SKM-1 treated with dmso at 0.1 percent for 144 hours (cell line): ENCODE measurements around the gene SEPTIN1.

Source experiments
- DNase-seq: peaks from one replicate; lab custom pipeline; 2025; ENCODE audit not compliant: unreplicated experiment; lab: John Stamatoyannopoulos, UW

Gene SEPTIN1

GRCh38 chr16:30377050-30377811 is 5.1 kb downstream of the SEPTIN1 start:
- peak; percentile 69 for DNase-seq

- DNase-seq: no peak
Measured at GRCh38 chr16:30376461-30376902, 5.9 kb downstream of the SEPTIN1 start.

GRCh38 chr16:30375864-30376263 is 6.5 kb downstream of the SEPTIN1 start:
- DNase-seq: no peak

- DNase-seq: no peak
Measured at GRCh38 chr16:30374538-30374937, 7.8 kb downstream of the SEPTIN1 start, which contains the start of gene MYL11. Gene MYL11, plus strand, starts transcription at chr16:30374802. Its CDS starts 56 bp downstream, at chr16:30374858.

GRCh38 chr16:30372725-30373124 is 9.6 kb downstream of the SEPTIN1 start:
- no peak for DNase-seq

- DNase-seq: no peak
Measured at GRCh38 chr16:30372038-30372712, 10.2 kb downstream of the SEPTIN1 start.

- DNase-seq: no peak
Measured at GRCh38 chr16:30371248-30371816, 11.0 kb downstream of the SEPTIN1 start.

- DNase-seq: peak; percentile 100
Measured at GRCh38 chr16:30370456-30371247, 11.7 kb downstream of the SEPTIN1 start, which contains the start of gene TBC1D10B. Gene TBC1D10B, minus strand, starts transcription at chr16:30370494. Its CDS starts 311 bp downstream, at chr16:30370183.

- DNase-seq: no peak
Measured at GRCh38 chr16:30369938-30370455, 12.4 kb downstream of the SEPTIN1 start.

GRCh38 chr16:30369091-30369937 is 13.0 kb downstream of the SEPTIN1 start:
- DNase-seq: no peak

GRCh38 chr16:30368792-30369090 is 13.6 kb downstream of the SEPTIN1 start:
- no peak for DNase-seq

GRCh38 chr16:30368122-30368791 is 14.1 kb downstream of the SEPTIN1 start:
- peak; percentile 66 for DNase-seq

GRCh38 chr16:30367349-30368009 is 14.9 kb downstream of the SEPTIN1 start:
- DNase-seq: no peak

- DNase-seq: no peak
Measured at GRCh38 chr16:30366511-30366910, 15.8 kb downstream of the SEPTIN1 start.

GRCh38 chr16:30365200-30365599 is 17.2 kb downstream of the SEPTIN1 start:
- no peak for DNase-seq

- DNase-seq: no peak
Measured at GRCh38 chr16:30361180-30361579, 21.2 kb downstream of the SEPTIN1 start.

- no peak for DNase-seq
Measured at GRCh38 chr16:30359871-30360170, 22.5 kb downstream of the SEPTIN1 start.

- DNase-seq: no peak
Measured at GRCh38 chr16:30358990-30359870, 23.1 kb downstream of the SEPTIN1 start.
